Fibroblast of skin of right quadriceps (primary cell): Measurements from ENCODE around the gene DNAJC6.

Experiments used
- DNase-seq: peaks from one replicate; pipeline ENCODE4 v3.0.0-alpha.2; 2013

Gene DNAJC6

GRCh38 chr1:65409816-65410326 lies 100.5 kb downstream of the DNAJC6 start:
- no peak for DNase-seq

- DNase-seq: no peak
Measured at GRCh38 chr1:65412256-65412983, 103.1 kb downstream of the DNAJC6 start.

DNA sequence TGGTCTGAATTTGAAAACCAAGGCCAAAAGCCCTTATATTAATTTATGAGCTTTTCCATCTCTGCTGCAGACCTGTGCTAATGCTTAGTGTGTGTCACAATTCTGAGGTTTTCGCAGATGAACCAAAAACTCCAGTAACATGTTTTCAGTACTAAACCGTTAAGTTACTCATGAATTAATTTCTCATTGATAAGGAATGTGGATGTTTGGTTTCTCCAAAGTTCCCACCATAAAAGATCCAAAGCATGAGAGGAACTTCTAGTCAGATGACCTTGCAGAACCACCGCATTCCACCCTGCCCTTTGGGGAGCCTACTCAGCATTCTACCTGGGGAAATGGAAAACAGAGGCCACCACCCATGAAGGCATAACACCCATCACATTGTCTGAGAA lies 103.6 kb downstream of the DNAJC6 start:
- peak; percentile 88 for DNase-seq

- DNase-seq: no peak
Measured at GRCh38 chr1:65414538-65414937, 105.2 kb downstream of the DNAJC6 start.

GRCh38 chr1:65416767-65417166 lies 107.4 kb downstream of the DNAJC6 start:
- no peak for DNase-seq

- DNase-seq: no peak
Measured at GRCh38 chr1:65417729-65418128, 108.4 kb downstream of the DNAJC6 start.

GRCh38 chr1:65418522-65419185 lies 109.3 kb downstream of the DNAJC6 start:
- no peak for DNase-seq

GRCh38 chr1:65419681-65420589 lies 110.6 kb downstream of the DNAJC6 start:
- DNase-seq: peak; percentile 98

GRCh38 chr1:65420590-65421350 lies 111.4 kb downstream of the DNAJC6 start, which contains the start of the genes LEPR and LEPROT:
Gene LEPR, plus strand, starts transcription at chr1:65420668. Its CDS starts 144,898 bp downstream, at chr1:65565566.
Gene LEPROT, plus strand, starts transcription at chr1:65420668. Its CDS starts 57 bp downstream, at chr1:65420725.
- DNase-seq: no peak

DNA sequence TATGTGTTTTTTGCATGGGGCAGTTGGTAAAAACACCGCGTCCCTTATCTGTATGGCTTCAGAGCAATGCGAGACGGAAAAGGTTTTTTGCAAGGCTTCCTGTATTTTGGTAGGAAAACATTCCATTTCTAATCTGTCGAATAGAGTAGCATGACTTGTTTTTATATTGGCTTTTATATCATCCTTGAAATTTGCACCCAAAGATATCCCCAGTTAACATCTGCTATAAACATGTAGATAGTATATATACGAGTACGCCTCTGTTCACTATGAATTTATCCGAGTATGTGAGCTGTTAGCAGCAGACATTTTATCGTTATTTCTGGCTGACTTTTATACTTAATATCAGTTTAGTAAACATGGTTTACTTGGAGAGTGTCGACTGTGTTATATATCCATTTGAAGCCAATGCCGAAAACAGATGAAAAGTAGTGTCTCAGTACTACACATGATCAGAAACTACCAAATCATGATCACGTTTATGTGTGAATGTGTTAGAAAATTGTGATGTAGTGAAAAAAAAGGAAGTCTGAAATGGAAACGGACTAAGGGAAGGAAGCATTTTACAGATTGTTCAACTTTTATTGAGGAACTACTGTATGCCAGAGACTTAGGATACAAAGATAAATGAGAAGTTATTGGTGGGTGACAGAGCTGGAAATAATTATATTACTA lies 112.1 kb downstream of the DNAJC6 start:
- no peak for DNase-seq

DNA sequence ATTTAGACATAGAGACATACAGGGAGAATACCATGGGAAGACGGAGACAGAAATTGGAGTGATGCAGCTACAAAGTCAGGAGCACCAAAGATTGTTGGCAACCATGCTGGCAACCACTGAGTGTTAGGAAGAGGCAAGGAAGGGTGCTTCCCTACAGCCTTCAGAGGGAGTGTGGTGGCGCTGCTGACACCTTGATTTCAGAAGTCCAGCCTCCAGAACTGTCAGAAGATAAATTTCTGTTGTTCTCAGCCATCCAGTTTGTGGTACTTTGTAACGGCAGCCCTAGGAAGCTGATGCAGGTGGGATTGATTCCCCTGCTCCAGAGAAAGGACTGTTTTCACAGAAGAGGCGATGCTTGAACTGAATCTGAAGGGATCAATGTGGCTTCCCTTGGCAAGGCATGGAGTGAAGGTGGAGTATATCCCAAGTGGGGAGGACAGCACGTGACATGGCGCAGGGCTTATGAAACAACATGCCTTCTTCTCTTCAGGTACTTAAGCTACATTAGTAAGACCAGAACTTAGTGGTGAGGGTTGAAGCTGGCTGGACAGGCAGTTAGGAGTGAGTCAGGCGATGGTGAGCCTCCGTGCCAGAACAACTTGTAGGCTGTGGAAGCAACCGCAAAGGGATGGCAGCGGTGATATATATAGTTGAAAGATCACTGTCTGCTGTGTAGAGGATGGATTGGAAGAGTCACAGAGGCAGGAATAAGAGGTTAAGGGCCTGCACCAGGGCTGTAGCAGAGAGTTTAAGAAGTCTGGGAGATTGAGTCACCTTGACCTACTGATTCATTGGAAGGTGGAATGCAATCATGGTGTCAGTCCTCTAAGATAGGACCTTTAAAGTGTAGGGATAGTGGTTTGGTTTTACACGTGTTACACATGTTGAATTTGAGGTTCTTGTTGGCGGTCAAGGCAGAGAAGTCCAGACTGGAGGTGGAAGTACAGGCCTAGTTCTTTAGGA lies 113.2 kb downstream of the DNAJC6 start:
- no peak for DNase-seq

- peak; percentile 85 for DNase-seq
Measured at GRCh38 chr1:65423884-65424572, 114.7 kb downstream of the DNAJC6 start.

GRCh38 chr1:65424573-65424889 lies 115.2 kb downstream of the DNAJC6 start:
- no peak for DNase-seq

- DNase-seq: no peak
Measured at GRCh38 chr1:65425006-65425405, 115.7 kb downstream of the DNAJC6 start.

GRCh38 chr1:65425697-65426096 lies 116.4 kb downstream of the DNAJC6 start:
- peak; percentile 83 for DNase-seq

GRCh38 chr1:65429078-65429477 lies 119.7 kb downstream of the DNAJC6 start:
- no peak for DNase-seq

- peak; percentile 73 for DNase-seq
Measured at GRCh38 chr1:65429806-65430205, 120.5 kb downstream of the DNAJC6 start.

- DNase-seq: peak; percentile 47
Measured at GRCh38 chr1:65431111-65431705, 121.9 kb downstream of the DNAJC6 start.

GRCh38 chr1:65432918-65433317 lies 123.6 kb downstream of the DNAJC6 start:
- DNase-seq: no peak

DNA sequence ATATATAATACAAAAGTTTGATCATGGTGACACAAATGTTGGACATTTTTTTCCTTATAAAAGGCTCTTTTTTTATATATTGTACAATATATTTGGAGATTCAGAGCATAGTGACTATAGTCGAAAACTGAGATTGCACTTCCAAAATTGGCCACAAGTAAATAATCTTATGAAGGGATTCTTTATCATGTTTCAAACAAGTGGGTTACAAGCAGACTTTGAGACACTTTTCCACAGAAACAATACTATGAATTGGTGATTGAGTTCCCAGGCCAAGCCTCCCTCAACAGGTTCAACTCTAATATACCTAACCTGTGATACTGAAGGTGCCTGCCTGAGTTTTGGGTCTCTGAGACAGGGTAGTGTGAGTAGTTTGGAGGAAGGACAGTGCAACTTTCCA lies 124.9 kb downstream of the DNAJC6 start:
- no peak for DNase-seq
